CD4-positive, alpha-beta T cell (primary cell): ENCODE results near the gene KRTAP5-1. TPM values are rescaled to one million over a fixed set of nuclear protein-coding genes. Genes with fewer than 3 reads are reported as not detected.
A peak's percentile ranks its signal among the peaks of the same experiment; 100 is the strongest.

Experiments used
- ATAC-seq: fragments of 200-7000 bp; cut with Tn5 transposase; one replicate; pipeline ENCODE4 v1.10.0; 2022; ENCODE audit warnings: mild to moderate bottlenecking; ENCODE audit not compliant: poor library complexity
- CTCF ChIA-PET: fragments of 350-600 bp; sonication (Branson Sonifier 250); formaldehyde crosslinking; loops from one replicate; lab custom pipeline; 2021; ENCODE audit warnings: antibody characterized with exemption, inconsistent platforms; lab: Charles Lee
- POLR2A ChIA-PET: fragments of 350-600 bp; sonication (Branson Sonifier 250); formaldehyde crosslinking; loops from one replicate; lab custom pipeline; 2021; ENCODE audit warnings: antibody characterized with exemption, inconsistent platforms; lab: Charles Lee
- DNase-seq, 14 experiments: peaks; one replicate each; pipeline ENCODE4 v3.0.0-alpha.2; 2013 to 2020; ENCODE audit warnings: mixed read lengths in 2 of 14
- H3K27ac ChIP-seq, 2 donors: one replicate each; pipeline versions ENCODE4 v1.5.1 to v1.7.0; 2013; ENCODE audit warnings: low read length in 2 of 2, low read depth in 1 of 2, mild to moderate bottlenecking in 1 of 2
- H3K27me3 ChIP-seq, 2 experiments: 1 replicate in 1 of 2; 2 replicates in 1 of 2; pipeline versions ENCODE4 v1.6.1 to v1.7.0; 2013; ENCODE audit warnings: low read length in 2 of 2, control low read depth in 1 of 2, mild to moderate bottlenecking in 1 of 2, moderate library complexity in 1 of 2; ENCODE audit not compliant: insufficient read depth in 2 of 2, control insufficient read depth in 1 of 2
- H3K36me3 ChIP-seq: one replicate; pipeline ENCODE4 v1.6.1; 2013; ENCODE audit warnings: low read length, control low read depth; ENCODE audit not compliant: insufficient read depth
- H3K4me1 ChIP-seq: one replicate; pipeline ENCODE4 v1.6.1; 2013; ENCODE audit warnings: low read length, control low read depth; ENCODE audit not compliant: insufficient read depth
- H3K4me3 ChIP-seq: one replicate; pipeline ENCODE4 v1.5.1; 2013; ENCODE audit warnings: mild to moderate bottlenecking, low read length, moderate library complexity
- H3K9me3 ChIP-seq, 2 experiments: 1 replicate in 1 of 2; 2 replicates in 1 of 2; pipeline versions ENCODE4 v1.6.1 to v1.7.0; 2013; ENCODE audit warnings: low read length in 2 of 2, mild to moderate bottlenecking in 2 of 2, control low read depth in 1 of 2, moderate library complexity in 1 of 2; ENCODE audit not compliant: control insufficient read depth in 1 of 2, insufficient read depth in 1 of 2
- H3K27ac Mint-ChIP-seq: one replicate; pipeline ENCODE4 v1.8.0; 2020; ENCODE audit warnings: mixed read lengths
- H3K27me3 Mint-ChIP-seq: one replicate; pipeline ENCODE4 v1.8.0; 2021; ENCODE audit warnings: mixed read lengths
- H3K36me3 Mint-ChIP-seq: one replicate; pipeline ENCODE4 v1.8.0; 2021; ENCODE audit warnings: low read depth, mixed read lengths
- H3K4me1 Mint-ChIP-seq: one replicate; pipeline ENCODE4 v1.8.0; 2021; ENCODE audit warnings: low read depth, mixed read lengths
- H3K4me3 Mint-ChIP-seq: one replicate; pipeline ENCODE4 v1.8.0; 2020; ENCODE audit warnings: mild to moderate bottlenecking, mixed read lengths
- H3K9me3 Mint-ChIP-seq: one replicate; pipeline ENCODE4 v1.8.0; 2020; ENCODE audit warnings: mixed read lengths
- CTCF ChIP-seq: fragments of 200-600 bp; IDR thresholded peaks from one replicate; pipeline ENCODE4 v1.8.0; 2022; ENCODE audit warnings: antibody characterized with exemption, mild to moderate bottlenecking
- intact Hi-C, 2 experiments: fragments of 100-400 bp; cut with DNase I in 1 of 2; cut with micrococcal nuclease in 1 of 2; formaldehyde crosslinking; loops; one replicate each; pipeline versions ENCODE4 v1.15.1 to v1.9.0; 2023 to 2025; cut with DNase I, micrococcal nuclease
- total RNA-seq, 174 experiments: library from RNA in 2 of 174; stranded (reverse) in 2 of 174; gene quantifications; one replicate each; pipeline ENCODE4 v1.2.3 and lab custom pipeline; 2021 to 2026

The KRTAP5-1 gene
- total RNA-seq, 2 experiments from 2014 or later, result not detected

DNA sequence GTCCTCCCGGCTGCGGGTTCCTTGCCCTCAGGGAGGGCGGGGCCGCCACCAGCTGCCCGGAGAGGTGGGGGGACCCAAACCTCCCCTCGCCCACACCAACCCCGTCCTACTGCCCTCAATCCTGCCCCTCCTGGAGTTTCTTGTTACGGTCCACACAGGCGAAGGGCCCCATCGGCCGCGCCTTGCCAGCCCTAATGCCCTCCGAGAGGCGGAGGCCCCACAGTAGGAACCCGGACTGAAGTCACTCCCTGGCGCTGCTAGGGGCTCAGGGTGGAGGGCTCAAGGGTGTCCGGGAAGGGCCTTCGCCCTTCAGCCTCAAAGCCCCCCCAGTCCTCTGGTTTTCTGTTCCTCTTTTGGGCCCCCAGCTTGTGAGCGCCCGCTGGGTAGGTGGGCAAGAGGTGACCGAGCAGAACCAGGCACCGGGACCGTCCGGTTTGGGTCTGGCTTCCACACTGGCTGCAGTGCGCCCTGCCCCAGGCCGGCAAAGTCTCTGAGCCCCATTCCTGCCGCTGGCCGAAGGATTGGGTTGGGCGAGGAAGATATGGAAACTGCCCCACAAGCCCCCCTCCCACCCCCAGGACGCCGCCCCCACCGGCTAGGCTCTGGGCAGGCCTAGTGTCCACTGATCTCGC is 37.5 kb downstream of the KRTAP5-1 start:
- TF ChIP-seq CTCF, result no peak
- Histone ChIP-seq H3K36me3 (no peaks in the 10 kb centered on the region), H3K4me1 (peaks cover 26% of the 10 kb centered on the region), H3K27ac (no peak overlapping the region), H3K27me3 (peaks cover 26 to 47% of the 10 kb centered on the region in 2 experiments), H3K9me3 (peaks cover 0 to 29% of the 10 kb centered on the region in 2 experiments), H3K4me3 (no peak overlapping the region)
- CTCF ChIA-PET, result interaction anchor here (1.0 to 5.6 kb wide), 4 partner anchors 10 to 27 kb away, joined by 4 to 83 read pairs (median 5); no protein-coding TSS in a partner anchor
- POLR2A ChIA-PET, result interaction anchor here (1.3 to 1.7 kb wide), 2 partner anchors 23 to 26 kb away, joined by 7 to 22 read pairs; no protein-coding TSS in a partner anchor
- Mint-ChIP-seq H3K4me3 (peak overlapping the region; percentile 20), H3K27ac (no peak overlapping the region), H3K9me3 (no peaks in the 10 kb centered on the region), H3K4me1 (peaks cover 4% of the 10 kb centered on the region), H3K27me3 (peaks cover 49% of the 10 kb centered on the region), H3K36me3 (no peaks in the 10 kb centered on the region)
- intact Hi-C loops, result loop anchor here in 1 of 2 experiments (5.0 kb wide), 1 partner anchor 80 kb away; the partner anchor contains the start of gene KRTAP5-5
- DNase-seq (no peak), ATAC-seq (no peak)

DNA sequence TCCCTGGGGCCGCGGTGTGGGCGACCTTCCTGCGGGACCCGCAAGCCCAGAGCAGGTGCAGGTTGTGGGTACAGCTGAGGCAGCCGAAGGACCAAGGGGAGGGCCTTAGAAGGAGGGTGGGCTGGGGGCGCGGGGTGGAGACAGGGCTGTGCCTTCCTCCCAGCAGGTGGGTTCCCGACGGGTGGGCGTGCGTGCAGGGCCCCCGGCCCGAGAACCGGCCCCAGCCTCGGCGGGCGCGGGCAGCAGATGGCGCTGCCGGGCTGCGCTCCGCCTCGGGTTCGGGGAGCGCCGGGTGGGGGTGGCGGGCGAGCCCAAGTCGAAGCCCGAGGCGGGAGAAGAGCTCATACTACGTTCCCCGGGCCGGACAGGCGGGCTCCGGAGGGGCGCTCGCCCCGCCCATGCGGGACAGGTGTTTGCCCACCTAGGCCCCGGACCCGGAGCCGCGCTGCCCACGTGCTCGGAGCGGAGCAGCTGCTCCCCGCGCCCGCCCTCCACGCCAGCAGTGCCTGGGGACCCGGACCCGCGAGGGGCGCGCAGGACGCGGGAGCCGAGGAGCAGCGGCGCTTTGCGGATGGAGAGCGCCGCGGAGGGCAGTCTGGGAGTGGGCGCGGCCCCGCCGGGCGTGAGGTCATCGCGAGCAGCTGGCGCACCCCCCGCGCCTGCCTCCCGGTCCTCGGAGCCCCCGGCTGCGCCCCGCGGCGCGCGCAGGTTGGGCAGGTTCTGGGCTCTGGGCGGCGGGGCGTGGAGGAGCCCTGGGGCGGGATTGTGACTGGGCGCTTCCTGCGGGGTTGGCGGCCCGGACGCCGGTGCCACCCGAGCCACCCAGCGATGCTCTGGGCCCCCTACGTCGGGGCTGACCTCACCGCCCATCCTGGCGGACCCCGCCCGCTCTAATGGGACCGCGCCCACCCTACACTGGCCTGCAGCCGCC is 38.3 kb downstream of the KRTAP5-1 start:
- Histone ChIP-seq H3K36me3 (no peaks in the 10 kb centered on the region), H3K9me3 (peaks cover 0 to 29% of the 10 kb centered on the region in 2 experiments), H3K4me3 (no peak overlapping the region), H3K27ac (no peak overlapping the region), H3K4me1 (peaks cover 26% of the 10 kb centered on the region), H3K27me3 (peaks cover 26 to 47% of the 10 kb centered on the region in 2 experiments)
- Mint-ChIP-seq H3K36me3 (no peaks in the 10 kb centered on the region), H3K9me3 (no peaks in the 10 kb centered on the region), H3K27ac (no peak overlapping the region), H3K4me3 (no peak overlapping the region), H3K27me3 (peaks cover 44% of the 10 kb centered on the region), H3K4me1 (peaks cover 4% of the 10 kb centered on the region)
- intact Hi-C loops, result loop anchor here (1.0 to 5.0 kb wide), 3 partner anchors 28 to 82 kb away; partner anchors contain the start of gene KRTAP5-5 (in 2 of the 2)
- POLR2A ChIA-PET, result interaction anchor here (1.3 to 1.7 kb wide), 2 partner anchors 24 to 27 kb away, joined by 7 to 22 read pairs; no protein-coding TSS in a partner anchor
- TF ChIP-seq CTCF, result peak; percentile 70
- CTCF ChIA-PET, result interaction anchor here (0.7 to 5.6 kb wide), 9 partner anchors 9 to 48 kb away, joined by 3 to 83 read pairs (median 5); no protein-coding TSS in a partner anchor
- DNase-seq (peak in 11 of 14 experiments; percentile 27 to 79 (median 45)), ATAC-seq (peak; percentile 80)

- Mint-ChIP-seq H3K27ac (no peak overlapping the region), H3K9me3 (no peaks in the 10 kb centered on the region), H3K4me3 (no peak overlapping the region), H3K27me3 (peaks cover 44% of the 10 kb centered on the region), H3K4me1 (peaks cover 4% of the 10 kb centered on the region), H3K36me3 (no peaks in the 10 kb centered on the region)
- H3K4me3 ChIP-seq, result no peak overlapping the region
- peaks cover 0 to 29% of the 10 kb centered on the region in 2 experiments for H3K9me3 ChIP-seq
- no peak overlapping the region for H3K27ac ChIP-seq
- no peak for DNase-seq
- ChIA-PET CTCF (interaction anchor here (0.7 to 5.6 kb wide), 7 partner anchors 23 to 49 kb away, joined by 3 to 83 read pairs (median 4); no protein-coding TSS in a partner anchor), POLR2A (interaction anchor here (1.3 to 1.7 kb wide), 2 partner anchors 25 to 28 kb away, joined by 7 to 22 read pairs; no protein-coding TSS in a partner anchor)
- H3K27me3 ChIP-seq, result peaks cover 26 to 47% of the 10 kb centered on the region in 2 experiments
- H3K4me1 ChIP-seq, result peaks cover 26% of the 10 kb centered on the region
- intact Hi-C loops, result loop anchor here (1.0 to 5.0 kb wide), 3 partner anchors 28 to 83 kb away; partner anchors contain the start of gene KRTAP5-5 (in 2 of the 2)
- no peak for ATAC-seq
- TF ChIP-seq CTCF, result no peak
- H3K36me3 ChIP-seq, result no peaks in the 10 kb centered on the region
Measured at GRCh38 chr11:1546077-1546535, 39.0 kb downstream of the KRTAP5-1 start.
